Heart left ventricle (tissue), 16 donors: Measurements from ENCODE around the gene CFAP300. TPM values are rescaled to one million over a fixed set of nuclear protein-coding genes. Genes with fewer than 3 reads are reported as not detected.

ENCODE experiments used
- ATAC-seq, 4 donors: fragments of 200-7000 bp; cut with Tn5 transposase; one replicate each; pipeline ENCODE4 v1.9.1; 2020 to 2022; ENCODE audit warnings: moderate library complexity in 4 of 4, mild to moderate bottlenecking in 3 of 4, moderate number of reproducible peaks in 1 of 4
- DNase-seq, 5 donors: peaks; one replicate each; pipeline ENCODE4 v3.0.0-alpha.2; 2020
- H3K27ac ChIP-seq, 12 donors: fragments of 200-600 bp; sonication (generic) in 4 of 12; one replicate each; pipeline versions ENCODE4 v1.5.0 to v1.8.0; 2016 to 2022; ENCODE audit warnings: mild to moderate bottlenecking in 2 of 12
- H3K27me3 ChIP-seq, 9 donors: fragments of 200-600 bp; sonication (generic) in 2 of 9; one replicate each; pipeline versions ENCODE4 v1.5.1 to v1.8.0; 2016 to 2022; ENCODE audit warnings: mild to moderate bottlenecking in 3 of 9
- H3K36me3 ChIP-seq, 9 donors: fragments of 200-600 bp; sonication (generic) in 2 of 9; one replicate each; pipeline versions ENCODE4 v1.5.0 to v1.8.0; 2018 to 2022; ENCODE audit warnings: mild to moderate bottlenecking in 2 of 9
- H3K4me1 ChIP-seq, 12 donors: fragments of 200-600 bp; sonication (generic) in 4 of 12; one replicate each; pipeline versions ENCODE4 v1.5.0 to v1.8.0; 2016 to 2022; ENCODE audit warnings: mild to moderate bottlenecking in 3 of 12
- H3K4me3 ChIP-seq, 12 donors: fragments of 200-600 bp; sonication (generic) in 4 of 12; one replicate each; pipeline versions ENCODE4 v1.5.0 to v1.8.0; 2017 to 2022; ENCODE audit warnings: mild to moderate bottlenecking in 9 of 12, moderate library complexity in 4 of 12
- H3K9me3 ChIP-seq, 12 donors: fragments of 200-600 bp; sonication (generic) in 4 of 12; one replicate each; pipeline versions ENCODE4 v1.5.0 to v1.8.0; 2016 to 2022; ENCODE audit warnings: mild to moderate bottlenecking in 1 of 12
- CTCF ChIP-seq, 12 donors: fragments of 200-600 bp; sonication (generic) in 4 of 12; IDR thresholded peaks; one replicate each; pipeline versions ENCODE4 v1.5.0 to v1.8.0; 2018 to 2022; ENCODE audit warnings: antibody characterized with exemption in 12 of 12, mild to moderate bottlenecking in 5 of 12
- POLR2A ChIP-seq, 2 donors: fragments of 450-650 bp; IDR thresholded peaks; one replicate each; pipeline ENCODE4 v1.6.1; 2017; ENCODE audit warnings: antibody characterized with exemption in 2 of 2, mild to moderate bottlenecking in 2 of 2, moderate library complexity in 2 of 2
- WGBS, 4 donors: extraction: QIAGEN DNeasy Blood & Tissue Kit in 2 of 4; methylation state at CpG; one replicate each; pipeline versions ENCODE4 v1.1.5 to v1.1.7; 2013 to 2018; 5-methylcytosine and 5-hydroxymethylcytosine counted together
- intact Hi-C, 10 donors: fragments of 100-400 bp; cut with DNase I; formaldehyde crosslinking; loops; one replicate each; pipeline versions ENCODE4 v1.11.1 to v1.14.2; 2022
- polyA plus RNA-seq, 2 donors: library from polyadenylated mRNA; stranded (reverse); fragments of 200-250 nt; gene quantifications; one replicate each; pipeline ENCODE4 v1.2.3, GENCODE V29; 2013
- total RNA-seq, 9 donors: library from RNA; depleted of rRNA in 2 of 9; stranded (reverse); fragments of >200 nt in 2 of 9; fragmentation: NEBNext Ultra II Directional in 3 of 9; extraction: Animal tissue kit (Norgen Biotek cat#: 25700) in 3 of 9; gene quantifications; one replicate each; pipeline versions ENCODE4 v1.1.0 to v1.2.4, GENCODE V29; 2016 to 2023
- donor health status: ischemic (EF 13 %, LVEDD 7.1; RV severe dilation, severe dysfunction).
- donor health status: healthy with polysubstance abuse.
- donor health status: DM: no; HTN: yes; CAD: no.
- donor health status: DM: no; HTN: no; CAD: no.
- donor health status: ischemic (EF 25% LVEDD 6.9; RV normal size, moderate dysfunction).
- donor health status: ischemic (EF 25% LVEDD 5.7; RV mildly dilated, moderate dysfunction).
- donor health status: healthy.
- donor health status: DM: yes; HTN: yes; CAD: no.
- donor health status: ischemic (EF 35%, LVEDD 5.7; RV mildly dilated, moderate dysfunction).
- donor health status: nonischemic (EF 11% LVEDD 7.7; RV severe dilation, severe dysfunction).
- donor health status: DM: yes; HTN: yes; CAD: no.
- donor health status: PGD.
- donor health status: ischemic (EF 29% LVEDD 5.4; RV normal size, mild dysfunction).
- donor health status: nonischemic (EF 23%, LVEDD 6.1; RV moderate dilation, normal function).

Gene CFAP300
- total and polyA plus RNA-seq, 11 donors = 0.15 to 0.83 (median 0.50) TPM; not detected in 2

GRCh38 chr11:102081313-102081712, 34.1 kb downstream of the CFAP300 start:
- no peak for DNase-seq
- no peak overlapping the region for H3K27ac ChIP-seq
- WGBS, 4 donors = 87 to 93% (median 90%) methylated on average over 7 of the region's 7 CpGs
- H3K27me3 ChIP-seq = no peaks in the 10 kb centered on the region
- TF ChIP-seq CTCF (IDR thresholded peaks at IDR 0.05) (no peak), POLR2A (IDR thresholded peaks at IDR 0.05) (no peak)
- intact Hi-C loops = no loop called here
- H3K36me3 ChIP-seq = no peaks in the 10 kb centered on the region
- H3K9me3 ChIP-seq = no peaks in the 10 kb centered on the region
- H3K4me3 ChIP-seq = no peak overlapping the region
- H3K4me1 ChIP-seq = no peaks in the 10 kb centered on the region
- no peak for ATAC-seq

- WGBS, 4 donors = 86 to 92% (median 89%) methylated on average over 7 of the region's 7 CpGs
- Histone ChIP-seq H3K36me3 (no peaks in the 10 kb centered on the region), H3K27me3 (no peaks in the 10 kb centered on the region), H3K9me3 (no peaks in the 10 kb centered on the region), H3K4me3 (no peak overlapping the region), H3K4me1 (no peaks in the 10 kb centered on the region), H3K27ac (no peak overlapping the region)
- ATAC-seq (no peak), DNase-seq (no peak)
- TF ChIP-seq CTCF (IDR thresholded peaks at IDR 0.05) = no peak
- no peak for TF ChIP-seq POLR2A (IDR thresholded peaks at IDR 0.05)
- intact Hi-C loops = no loop called here
Observed at GRCh38 chr11:102085864-102086551, 38.8 kb downstream of the CFAP300 start.

GRCh38 chr11:102097186-102097585, 49.9 kb downstream of the CFAP300 start:
- intact Hi-C loops = no loop called here
- Histone ChIP-seq H3K9me3 (no peaks in the 10 kb centered on the region), H3K27me3 (no peaks in the 10 kb centered on the region), H3K4me3 (no peak overlapping the region), H3K4me1 (no peaks in the 10 kb centered on the region), H3K27ac (no peak overlapping the region), H3K36me3 (no peaks in the 10 kb centered on the region)
- DNase-seq = no peak
- ATAC-seq = no peak
- 83 to 91% (median 86%) methylated on average over 1 of the region's 1 CpG for WGBS, 4 donors
- no peak for TF ChIP-seq CTCF (IDR thresholded peaks at IDR 0.05)
- no peak for TF ChIP-seq POLR2A (IDR thresholded peaks at IDR 0.05)

- ATAC-seq = no peak
- Histone ChIP-seq H3K4me3 (no peak overlapping the region), H3K4me1 (no peaks in the 10 kb centered on the region), H3K36me3 (no peaks in the 10 kb centered on the region), H3K27me3 (no peaks in the 10 kb centered on the region), H3K27ac (no peak overlapping the region), H3K9me3 (no peaks in the 10 kb centered on the region)
- intact Hi-C loops = loop anchor here in 2 of 10 donors (10.0 kb wide), 2 partner anchors 185 kb away; partner anchors contain the start of genes ANGPTL5 (in 1 of the 2) and CEP126 (in 1 of the 2)
- WGBS, 4 donors = 92 to 100% (median 96%) methylated on average over 2 of the region's 2 CpGs
- TF ChIP-seq POLR2A (IDR thresholded peaks at IDR 0.05) (no peak), CTCF (IDR thresholded peaks at IDR 0.05) (no peak)
- no peak for DNase-seq
Observed at GRCh38 chr11:102099755-102100154, 52.5 kb downstream of the CFAP300 start.
